NCI-H2227 treated with DMSO at 0.1 percent for 48 hours (cell line): Measurements from ENCODE around the gene ZNF605.
"Not testable (repeated sequence)": the region's sequence is repeated elsewhere in the genome, so short reads cannot be mapped to it uniquely, and the experiment has no call there.

Experiments
- DNase-seq: peaks from one replicate; lab custom pipeline; 2025; lab: John Stamatoyannopoulos, UW

The ZNF605 gene

DNA sequence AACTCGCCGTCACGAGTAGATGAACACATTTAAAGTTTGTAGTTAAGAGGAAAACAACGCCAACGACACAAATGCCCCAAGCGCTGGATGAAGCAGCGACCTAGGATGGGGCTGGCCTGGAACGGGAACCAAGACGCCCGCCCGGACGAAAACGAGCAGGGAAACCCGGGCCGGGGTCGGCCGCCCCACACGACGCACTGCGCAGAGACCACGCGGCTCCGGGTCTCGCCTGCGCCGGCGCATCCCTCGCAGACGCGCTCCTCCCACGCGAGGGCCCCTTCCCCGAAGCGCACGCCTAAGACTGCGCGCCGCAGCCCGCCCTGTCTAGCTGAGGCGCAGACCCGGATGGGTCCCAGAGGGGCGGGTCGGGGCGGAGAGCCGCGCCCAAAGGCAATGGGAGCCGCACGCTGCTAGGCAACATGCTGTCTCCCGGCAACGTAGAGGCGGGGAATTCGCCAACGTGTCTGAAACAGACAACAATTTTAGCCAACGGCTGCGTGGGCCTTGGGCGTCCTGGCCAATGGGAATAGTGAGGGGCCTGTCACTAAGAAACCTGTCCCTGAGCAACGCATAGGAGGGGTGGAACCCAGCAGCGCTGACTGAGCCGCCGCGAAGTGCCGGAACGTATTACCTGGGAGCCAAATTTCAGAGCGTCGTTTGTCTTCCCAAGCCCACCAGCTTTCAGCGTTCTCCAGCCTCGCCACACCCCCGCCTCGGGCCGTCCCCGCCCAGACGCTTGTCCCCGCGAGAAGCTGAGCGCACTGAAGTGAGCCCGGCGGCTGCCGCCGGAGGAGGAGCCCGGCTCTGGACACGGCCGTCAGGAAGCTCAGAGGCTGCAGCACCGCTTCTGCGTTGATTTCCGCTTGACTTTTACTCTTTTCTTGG, 47.7 kb downstream of the ZNF605 start:
- DNase-seq, result peak; percentile 98

DNA sequence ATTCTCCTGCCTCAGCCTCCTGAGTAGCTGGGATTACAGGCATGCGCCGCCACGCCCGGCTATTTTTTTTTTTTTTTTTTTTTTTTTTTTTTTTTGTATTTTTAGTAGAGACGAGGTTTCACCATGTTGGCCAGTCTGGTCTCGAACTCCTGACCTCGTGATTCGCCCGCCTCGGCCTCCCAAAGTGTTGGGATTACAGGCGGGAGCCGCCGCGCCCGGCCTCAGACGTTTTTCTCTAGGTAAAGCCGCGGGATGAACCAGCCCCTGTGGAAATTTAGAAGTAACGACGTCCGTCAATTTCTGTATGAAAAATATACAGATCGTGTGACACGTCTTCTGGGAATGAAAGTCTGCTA, 48.3 kb downstream of the ZNF605 start:
- not testable (repeated sequence) for DNase-seq

DNA sequence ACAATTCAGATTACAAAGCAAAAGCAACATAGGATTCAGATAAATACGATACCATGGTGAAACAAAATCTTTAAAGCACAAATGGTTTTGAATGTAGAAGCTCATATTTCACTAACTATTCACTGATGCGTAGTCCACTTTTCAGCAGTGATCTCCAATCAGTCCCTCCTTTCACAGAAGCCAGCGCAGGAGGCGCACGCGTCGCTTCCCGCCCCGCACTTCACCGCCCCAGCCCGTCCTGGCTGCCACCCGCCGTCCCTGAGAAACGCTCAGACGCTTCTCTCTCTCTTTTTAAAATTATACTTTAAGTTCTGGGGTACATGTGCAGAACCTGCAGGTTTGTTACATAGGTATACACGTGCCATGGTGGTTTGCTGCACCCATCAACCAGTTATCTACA, 48.9 kb downstream of the ZNF605 start:
- DNase-seq, result no peak

DNA sequence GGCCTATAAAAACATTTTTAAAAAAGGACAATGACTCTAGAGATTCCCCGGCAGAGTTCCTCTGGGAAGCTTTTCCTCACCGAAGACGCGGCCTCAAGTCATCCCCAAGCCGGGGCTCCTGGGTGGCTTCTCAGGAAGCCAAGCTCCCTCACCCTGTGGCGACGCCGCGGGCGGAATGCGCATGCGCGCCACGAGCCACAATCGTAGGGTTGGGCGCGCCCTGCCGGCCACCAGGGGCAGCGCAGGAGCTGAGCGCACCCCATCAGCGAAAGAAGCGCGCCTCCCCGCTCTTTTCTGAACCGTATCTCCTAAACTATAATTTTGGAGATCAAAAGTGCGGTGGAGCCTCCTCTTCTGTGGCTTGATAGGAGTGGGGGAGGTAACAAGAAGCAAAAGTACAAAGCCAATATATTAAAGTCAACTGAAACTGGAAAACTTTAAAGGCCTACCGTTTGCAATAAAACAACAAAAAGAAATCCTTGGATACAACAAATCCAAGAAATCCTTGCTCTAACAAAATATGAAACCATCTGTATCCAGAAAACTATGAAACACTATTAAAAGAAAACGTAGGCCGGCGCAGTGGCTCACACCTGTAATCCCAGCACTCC, 51.3 kb downstream of the ZNF605 start:
- DNase-seq, result no peak

DNA sequence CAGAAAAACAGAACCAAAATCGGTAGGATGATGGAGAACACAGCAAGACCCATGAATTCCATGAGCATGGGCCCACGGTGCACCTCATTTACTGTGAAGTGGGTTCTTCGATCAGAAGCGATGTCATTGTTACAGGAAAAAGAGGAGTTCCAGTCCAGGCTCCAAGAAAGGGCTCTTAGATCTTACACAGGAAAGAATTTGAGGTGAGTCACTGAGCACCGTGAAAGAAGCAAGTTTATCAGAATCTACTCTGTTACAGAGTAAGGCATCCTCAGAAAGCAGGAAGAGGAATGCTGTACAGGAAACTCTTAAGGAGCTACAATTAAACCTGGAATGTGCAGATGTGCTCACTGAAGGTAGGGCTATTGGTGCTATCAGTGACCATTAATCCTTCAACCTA, 57.1 kb downstream of the ZNF605 start:
- no peak for DNase-seq

DNA sequence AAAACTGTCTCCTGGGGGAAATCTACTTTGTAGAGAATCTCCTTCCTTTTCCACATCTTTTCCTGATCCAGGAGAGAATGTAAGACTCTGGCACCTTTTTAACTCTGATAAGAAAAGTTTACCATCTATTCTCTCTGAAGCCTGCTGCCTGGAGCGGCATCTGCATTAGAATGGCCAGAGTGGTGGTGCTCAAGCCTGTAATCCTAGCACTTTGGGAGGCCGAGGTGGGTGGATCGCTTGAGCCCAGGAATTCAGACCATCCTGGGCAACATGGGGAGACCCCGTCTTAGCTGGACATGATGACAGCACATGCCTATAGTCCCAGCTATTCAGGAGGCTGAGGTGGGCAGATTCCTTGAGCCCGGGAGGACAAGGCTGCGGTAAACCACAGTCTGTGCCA, 67.3 kb downstream of the ZNF605 start:
- no peak for DNase-seq

DNA sequence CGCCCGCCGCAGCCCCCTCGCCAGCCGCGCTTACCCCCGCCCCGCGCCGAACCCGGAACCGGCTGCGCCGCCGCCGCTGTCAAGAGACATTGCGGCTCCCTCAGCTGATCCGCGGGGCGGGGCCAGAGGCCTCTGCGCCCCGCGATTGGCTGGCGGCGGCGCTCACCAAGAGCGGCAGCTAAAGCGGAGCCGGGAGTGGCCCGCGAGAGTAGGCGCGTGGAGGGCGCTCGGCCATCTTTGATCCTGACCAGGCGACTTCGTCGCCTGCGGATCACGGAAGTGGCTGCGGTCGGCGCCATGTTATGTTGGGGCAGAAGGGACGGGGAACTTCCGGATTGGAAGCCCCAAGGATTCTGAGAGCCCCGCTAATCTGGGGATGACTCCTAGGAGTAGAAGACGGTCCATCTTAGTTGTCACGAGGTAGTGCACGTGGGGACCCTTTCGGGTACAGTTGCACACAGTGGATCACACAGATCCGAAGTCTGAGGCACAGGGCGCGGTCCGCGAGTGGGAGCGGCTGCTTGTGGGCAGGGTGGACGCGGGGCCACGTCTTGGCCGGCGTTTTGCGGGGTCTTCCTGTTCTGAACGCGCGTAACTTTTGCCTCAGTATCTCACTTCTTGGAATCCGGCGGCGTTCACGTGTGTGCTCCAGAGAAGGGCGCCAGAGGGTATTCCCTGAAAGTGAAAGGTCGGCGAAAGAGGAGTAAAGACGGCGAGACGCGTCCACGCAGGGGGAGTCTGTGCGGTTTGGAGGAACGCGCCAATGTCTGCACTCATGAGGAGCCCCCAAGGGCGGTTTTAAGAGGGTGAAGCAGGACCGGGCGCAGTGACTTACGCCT, 68.4 kb downstream of the ZNF605 start, which contains the start of gene CHFR:
Gene CHFR, minus strand, starts transcription at position 93 of the 839 bp plus-strand sequence. CDS start 277 bp downstream, outside the sequence.
- DNase-seq, result peak; percentile 94

DNA sequence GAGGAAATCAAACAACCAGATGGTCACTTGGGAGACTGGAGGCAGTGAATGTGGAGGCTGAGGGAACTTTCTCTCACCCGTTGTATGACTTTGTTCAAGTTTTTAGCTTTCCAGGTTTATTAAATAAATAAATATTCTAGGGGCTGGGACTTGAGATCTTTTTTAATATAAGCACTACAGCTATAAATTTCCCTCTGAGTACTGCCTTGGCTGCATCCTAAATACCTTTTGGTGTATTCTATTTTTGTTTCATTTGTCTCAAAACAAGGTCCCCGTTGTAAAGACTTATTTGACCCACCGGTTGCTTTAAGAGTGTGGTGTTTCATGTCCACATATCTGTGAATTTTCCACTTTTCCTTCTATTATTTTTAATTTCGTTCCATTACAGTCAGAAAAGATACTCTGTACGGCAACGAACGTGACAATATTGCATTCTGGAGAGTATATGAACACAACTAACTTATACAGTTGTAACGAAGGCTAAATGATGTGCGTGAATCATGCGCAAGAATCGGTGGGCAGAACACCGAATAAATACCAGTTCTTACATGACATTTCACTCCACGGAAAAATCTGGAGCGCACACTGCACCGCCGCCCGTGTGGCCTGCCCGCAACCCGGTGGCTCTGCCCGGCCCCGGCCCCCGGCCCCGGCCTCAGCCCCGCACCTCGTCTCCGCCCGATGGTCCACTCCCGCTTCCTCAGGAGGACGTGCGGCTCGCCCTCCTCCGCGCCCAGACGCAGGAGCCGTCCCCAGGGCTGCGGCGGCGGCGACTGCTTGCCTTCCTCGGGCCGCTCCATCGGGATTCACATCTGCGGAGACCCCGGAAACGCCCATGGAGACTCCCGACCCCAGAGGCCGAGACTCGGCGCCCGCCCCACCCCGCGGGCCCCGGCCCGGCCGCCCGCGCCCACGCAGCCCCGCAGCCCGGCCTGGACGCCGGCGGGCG, 69.3 kb downstream of the ZNF605 start:
- DNase-seq, result peak; percentile 48

DNA sequence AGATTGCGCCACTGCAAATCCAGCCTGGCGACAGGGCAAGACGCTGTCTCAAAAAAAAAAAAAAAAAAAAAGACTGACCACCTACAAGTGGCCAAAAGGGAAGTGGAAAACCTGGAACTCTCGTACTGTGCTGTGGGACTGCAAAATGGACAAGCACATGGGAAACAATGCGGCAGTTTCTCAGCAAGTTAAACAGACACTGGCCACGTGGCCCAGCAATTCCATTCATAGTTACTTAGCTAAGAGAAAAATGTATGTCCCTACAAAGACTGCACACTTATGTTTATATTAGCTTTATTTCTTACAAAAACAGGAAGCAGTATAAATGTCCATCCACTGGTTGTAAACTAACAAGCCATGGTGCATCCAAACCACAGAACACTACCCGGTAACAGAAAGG, 74.3 kb downstream of the ZNF605 start:
- DNase-seq, result no peak

DNA sequence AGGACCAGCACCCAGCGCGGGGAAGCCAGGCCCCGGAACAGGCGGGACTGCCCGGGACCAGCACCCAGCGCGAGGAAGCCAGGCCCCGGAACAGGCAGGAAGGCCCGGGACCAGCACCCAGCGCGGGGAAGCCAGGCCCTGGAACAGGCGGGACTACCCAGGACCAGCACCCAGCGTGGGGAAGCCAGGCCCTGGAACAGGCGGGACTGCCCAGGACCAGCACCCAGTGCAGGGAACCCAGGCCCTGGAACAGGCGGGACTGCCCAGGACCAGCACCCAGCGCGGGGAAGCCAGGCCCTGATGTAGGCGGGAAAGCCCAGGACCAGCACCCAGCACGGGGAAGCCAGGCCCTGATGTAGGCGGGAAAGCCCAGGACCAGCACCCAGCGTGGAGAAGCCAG, 81.5 kb downstream of the ZNF605 start:
- not testable (repeated sequence) for DNase-seq

DNA sequence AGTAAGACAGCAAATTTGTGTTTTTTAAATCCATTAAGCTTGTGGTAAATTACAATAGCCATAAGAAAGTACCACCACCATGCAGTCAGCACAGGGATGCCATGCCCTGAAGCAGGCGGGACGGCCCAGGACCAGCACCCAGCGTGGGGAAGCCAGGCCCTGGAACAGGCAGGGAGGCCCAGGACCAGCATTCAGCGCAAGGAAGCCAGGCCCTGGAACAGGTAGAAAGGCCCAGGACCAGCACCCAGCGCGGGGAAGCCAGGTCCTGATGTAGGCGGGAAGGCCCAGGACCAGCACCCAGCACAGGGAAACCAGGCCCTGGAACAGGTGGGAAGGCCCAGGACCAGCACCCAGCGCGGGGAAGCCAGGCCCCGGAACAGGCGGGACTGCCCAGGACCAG, 81.9 kb downstream of the ZNF605 start:
- DNase-seq, result no peak

DNA sequence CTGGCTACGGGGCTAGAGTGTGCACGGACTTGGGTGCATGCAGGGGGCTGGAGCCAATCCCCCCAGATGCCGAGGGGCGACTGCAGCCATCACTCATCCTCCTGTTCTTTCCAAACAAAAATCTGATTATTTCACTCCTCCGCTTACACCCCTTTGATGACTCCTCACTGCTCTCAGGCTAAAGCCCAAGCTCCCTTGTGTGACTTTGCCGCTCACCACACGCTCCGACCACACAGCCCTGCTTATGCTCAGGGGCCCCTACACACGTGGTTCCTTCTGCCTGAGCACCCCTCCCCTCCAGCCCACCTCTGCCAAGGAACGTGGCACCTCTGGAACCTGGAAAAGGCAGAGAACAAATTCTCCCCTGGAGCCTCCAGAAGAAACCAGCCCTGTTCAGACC, 82.4 kb downstream of the ZNF605 start:
- no peak for DNase-seq

DNA sequence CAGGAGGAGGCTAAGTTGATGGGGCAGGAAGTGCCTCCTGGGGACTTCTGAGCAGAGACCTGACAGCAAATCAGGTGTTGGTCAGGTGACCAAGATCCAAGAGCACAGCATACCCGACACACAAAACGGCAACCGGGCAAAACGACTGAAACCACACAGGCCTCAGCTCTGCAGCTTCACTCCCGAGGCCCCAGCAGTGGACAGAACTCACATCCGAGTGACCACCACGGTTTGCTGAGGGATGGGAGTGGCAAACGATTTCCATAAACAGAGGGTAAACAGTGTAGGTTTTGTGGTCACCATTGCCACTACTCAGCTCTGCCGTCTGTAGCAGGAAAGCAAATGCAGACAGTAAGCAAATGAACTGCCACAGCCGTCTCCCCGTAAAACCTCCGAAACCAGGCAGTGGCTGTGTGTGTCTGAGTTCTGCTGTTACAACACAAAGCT, 83.1 kb downstream of the ZNF605 start:
- DNase-seq, result no peak

DNA sequence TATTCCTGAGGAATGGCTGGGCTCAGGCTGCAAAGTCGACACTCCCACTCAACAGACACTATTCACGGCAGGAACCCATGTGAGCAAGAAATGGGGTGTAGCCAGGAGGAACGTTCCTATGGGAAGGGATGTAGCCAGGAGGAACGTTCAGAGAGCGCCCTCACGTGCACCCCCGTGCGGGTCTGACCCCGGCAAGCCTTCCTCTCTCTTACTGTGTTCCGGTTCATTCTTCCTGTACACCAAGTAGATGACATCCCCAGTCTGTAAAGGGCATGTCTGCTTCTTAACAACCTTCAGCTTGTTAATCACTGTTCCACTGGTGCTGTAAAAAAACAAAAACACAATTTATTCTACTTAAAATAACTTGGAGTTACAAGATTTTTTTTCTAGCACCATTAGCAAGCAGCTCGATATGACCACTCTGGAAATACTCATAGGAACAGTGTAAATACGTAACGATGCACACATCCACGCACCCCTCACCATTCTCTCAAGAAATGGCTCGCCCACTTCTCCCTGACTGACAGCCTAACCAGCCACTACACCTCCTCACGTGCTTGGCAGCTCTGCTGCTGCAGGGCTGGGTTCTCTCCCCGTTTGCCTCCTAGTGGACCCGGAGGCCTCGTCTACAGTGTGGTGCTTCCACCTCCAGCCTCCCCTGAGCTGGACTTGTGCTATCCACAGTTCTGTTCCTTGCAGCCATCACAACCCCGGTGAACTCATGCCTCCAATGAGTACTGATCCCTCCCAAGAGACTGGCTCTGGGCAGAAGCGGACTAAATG, 83.8 kb downstream of the ZNF605 start:
- DNase-seq, result no peak

DNA sequence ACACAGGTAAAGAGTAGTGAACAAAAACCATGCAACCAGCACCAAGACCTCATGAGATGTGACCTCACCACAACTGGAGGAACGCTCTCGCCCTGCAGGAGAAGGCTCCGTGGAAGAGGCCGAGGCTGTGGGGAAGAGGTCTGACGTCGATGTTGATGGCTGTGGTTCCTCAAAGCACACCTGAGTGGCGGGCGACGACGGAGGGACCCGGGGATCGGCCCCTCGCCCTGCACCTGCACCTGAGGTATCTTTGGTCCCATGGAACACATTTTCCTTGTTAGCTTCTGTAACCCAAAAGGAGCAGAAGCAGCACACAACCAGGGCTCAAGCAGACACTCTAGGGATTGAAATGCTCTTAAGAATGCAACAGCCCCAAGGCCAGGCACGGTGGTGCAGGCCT, 86.6 kb downstream of the ZNF605 start:
- DNase-seq, result no peak
